ENCODE results near the gene SDCBP2.

Gene SDCBP2

DNA sequence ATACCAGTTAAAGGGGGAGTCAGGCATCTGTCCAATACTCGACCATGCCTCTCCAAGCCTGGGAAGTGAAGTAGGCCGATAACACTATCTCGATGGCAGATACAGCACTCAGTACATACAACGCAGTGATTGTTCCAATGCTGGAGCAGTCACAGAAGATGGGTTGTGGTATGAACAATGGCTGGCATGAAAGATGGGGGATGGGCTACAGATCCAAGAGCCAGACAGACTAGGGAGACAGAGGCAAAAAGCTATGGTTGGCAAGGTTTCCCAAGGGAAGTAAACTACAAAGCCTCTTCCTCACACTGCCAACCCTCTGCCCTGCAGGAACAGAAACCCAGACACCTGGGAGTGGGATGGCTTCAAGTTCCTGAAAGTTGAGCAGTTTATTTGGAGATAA is 44.7 kb upstream of the SDCBP2 start:
- FAIRE-seq (no peak), DNase-seq (ENCODE audit: insufficient read length, low spot score) (no peak)
- TF ChIP-seq SPI1 (IDR thresholded peaks at IDR 0.05; ENCODE audit: low read depth, low read length) (no peak), POU2F2 (IDR thresholded peaks at IDR 0.05; ENCODE audit: low read depth, low read length) (no peak), PAX5 (IDR thresholded peaks at IDR 0.05; ENCODE audit: insufficient read depth, low read length, severe bottlenecking) (no peak), TAF1 (IDR thresholded peaks at IDR 0.05; ENCODE audit: low read depth, low read length) (no peak), POLR2AphosphoS5 (IDR thresholded peaks at IDR 0.05; ENCODE audit: low read depth, low read length) (no peak), POLR2A (IDR thresholded peaks at IDR 0.05; ENCODE audit: low read depth, low read length) (no peak)

DNA sequence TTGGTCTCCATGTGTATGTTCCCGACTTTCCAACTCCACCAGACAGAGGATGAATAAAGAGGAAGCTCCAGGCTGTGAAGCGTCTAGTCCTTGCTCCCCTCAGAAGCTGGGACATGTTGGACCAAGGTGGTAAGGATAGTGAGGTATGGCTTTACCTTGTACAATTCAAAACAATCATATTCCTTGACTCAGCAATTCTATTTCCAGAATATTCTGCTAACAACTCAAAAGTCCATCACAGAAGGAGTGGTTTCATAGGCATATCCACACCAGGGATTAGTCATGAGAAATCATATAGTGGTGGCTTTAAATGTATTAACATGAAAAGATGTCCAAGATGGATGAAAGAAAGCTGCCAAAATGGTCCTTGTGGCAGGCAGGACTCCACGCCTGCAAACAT is 44.1 kb upstream of the SDCBP2 start:
- no peak for DNase-seq (ENCODE audit: insufficient read length, low spot score)
- FAIRE-seq: no peak
- TF ChIP-seq POLR2AphosphoS5 (IDR thresholded peaks at IDR 0.05; ENCODE audit: low read depth, low read length) (no peak), PAX5 (IDR thresholded peaks at IDR 0.05; ENCODE audit: insufficient read depth, low read length, severe bottlenecking) (no peak), SPI1 (IDR thresholded peaks at IDR 0.05; ENCODE audit: low read depth, low read length) (no peak), POLR2A (IDR thresholded peaks at IDR 0.05; ENCODE audit: low read depth, low read length) (no peak), TAF1 (IDR thresholded peaks at IDR 0.05; ENCODE audit: low read depth, low read length) (no peak), POU2F2 (IDR thresholded peaks at IDR 0.05; ENCODE audit: low read depth, low read length) (no peak)

DNA sequence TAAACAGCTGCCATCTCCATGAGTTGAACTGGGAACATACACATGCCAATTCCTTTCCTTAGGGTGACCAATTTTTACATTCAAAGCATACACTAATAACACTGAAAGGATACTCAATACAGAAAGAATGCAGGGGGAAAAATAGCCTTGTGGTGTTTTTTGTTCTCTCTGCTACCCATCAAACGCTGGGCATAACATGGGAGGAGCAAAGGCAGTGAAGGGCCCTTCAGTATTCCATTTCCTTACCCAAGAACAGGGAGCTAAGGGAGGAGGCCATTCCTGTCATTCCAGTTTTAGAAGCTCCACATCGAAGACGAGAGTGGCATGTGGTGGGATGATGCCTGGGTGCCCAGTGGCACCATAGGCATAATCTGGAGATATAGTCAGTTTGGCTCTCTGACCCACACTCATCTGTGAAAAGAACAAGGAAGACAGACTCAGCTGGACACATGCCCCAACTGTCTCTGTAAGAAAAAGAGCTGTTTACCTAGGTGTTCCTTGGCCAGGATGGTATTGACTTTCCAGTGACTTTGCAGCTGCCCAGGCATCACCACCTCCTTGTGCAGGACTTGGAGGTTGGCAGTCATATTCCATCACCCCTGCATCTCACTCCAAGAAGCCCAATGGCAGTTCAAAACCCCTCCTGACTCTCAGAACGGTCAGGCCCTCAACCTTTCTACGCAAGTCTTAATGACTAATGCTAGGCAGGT is 43.0 kb upstream of the SDCBP2 start:
- TF ChIP-seq POLR2A (IDR thresholded peaks at IDR 0.05; ENCODE audit: low read depth, low read length): no peak
- no peak for TF ChIP-seq PAX5 (IDR thresholded peaks at IDR 0.05; ENCODE audit: insufficient read depth, low read length, severe bottlenecking)
- no peak for TF ChIP-seq POU2F2 (IDR thresholded peaks at IDR 0.05; ENCODE audit: low read depth, low read length)
- DNase-seq (ENCODE audit: insufficient read length, low spot score) (no peak), FAIRE-seq (no peak)

DNA sequence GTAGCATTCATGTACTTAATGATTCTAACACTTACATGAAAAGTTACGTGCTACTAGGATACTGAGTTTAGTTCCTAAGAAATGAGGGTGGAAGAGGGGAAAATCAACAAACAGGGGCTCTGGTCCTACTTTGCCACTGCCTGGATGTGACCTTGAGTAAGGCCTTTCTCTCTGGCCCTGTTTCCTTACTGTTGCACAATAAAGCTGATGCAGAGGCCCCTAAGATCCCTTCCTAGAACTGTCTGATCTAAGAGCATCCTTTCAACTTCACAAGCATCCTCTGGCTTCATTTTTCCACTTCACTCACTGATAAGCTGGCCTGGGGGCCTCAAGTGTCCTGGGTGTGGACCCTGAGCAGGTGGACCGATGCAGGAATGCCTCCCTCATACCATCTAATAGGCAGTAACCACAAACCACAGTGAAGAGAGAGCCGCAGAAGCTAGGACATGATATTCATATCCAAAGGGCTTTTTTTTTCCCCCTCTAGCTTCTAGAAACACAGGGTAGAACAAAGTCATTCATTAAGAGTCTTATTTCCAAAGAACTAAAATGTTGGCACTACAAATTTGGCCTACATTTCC is 42.4 kb upstream of the SDCBP2 start:
- DNase-seq (ENCODE audit: insufficient read length, low spot score) (no peak), FAIRE-seq (no peak)
- TF ChIP-seq POLR2AphosphoS5 (IDR thresholded peaks at IDR 0.05; ENCODE audit: low read depth, low read length) (no peak), TAF1 (IDR thresholded peaks at IDR 0.05; ENCODE audit: low read depth, low read length) (no peak), PAX5 (IDR thresholded peaks at IDR 0.05; ENCODE audit: insufficient read depth, low read length, severe bottlenecking) (no peak), POLR2A (IDR thresholded peaks at IDR 0.05; ENCODE audit: low read depth, low read length) (no peak), POU2F2 (IDR thresholded peaks at IDR 0.05; ENCODE audit: low read depth, low read length) (no peak), SPI1 (IDR thresholded peaks at IDR 0.05; ENCODE audit: low read depth, low read length) (no peak)

DNA sequence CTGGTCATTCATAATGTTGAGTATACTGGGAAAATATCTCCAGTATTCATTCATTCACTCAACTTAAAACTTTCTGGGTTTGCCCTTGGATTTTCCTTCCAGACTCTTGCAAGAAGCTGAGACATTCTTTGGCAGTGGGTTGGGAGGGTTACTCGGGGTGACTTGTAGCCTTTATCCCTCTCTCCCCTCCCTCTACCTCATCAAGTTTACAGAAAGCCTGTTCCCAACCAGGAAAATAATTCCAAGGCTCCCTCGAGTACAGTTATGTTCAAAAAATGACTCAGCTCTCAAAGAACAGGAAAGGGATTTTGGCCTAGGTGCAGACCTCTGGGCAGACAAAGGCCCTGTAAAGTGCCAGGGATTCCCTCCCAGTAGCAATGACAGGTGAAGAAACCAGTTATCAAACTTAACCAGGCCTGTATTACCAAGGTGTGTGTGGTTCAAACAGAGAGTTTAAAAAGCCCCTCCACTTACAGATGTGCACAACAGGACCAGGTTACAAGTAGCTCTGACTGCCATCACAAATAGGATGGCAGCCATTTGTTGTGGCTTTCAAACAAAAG is 41.7 kb upstream of the SDCBP2 start:
- DNase-seq (ENCODE audit: insufficient read length, low spot score): no peak
- no peak for FAIRE-seq
- TF ChIP-seq PAX5 (IDR thresholded peaks at IDR 0.05; ENCODE audit: insufficient read depth, low read length, severe bottlenecking) (no peak), POLR2AphosphoS5 (IDR thresholded peaks at IDR 0.05; ENCODE audit: low read depth, low read length) (no peak), TAF1 (IDR thresholded peaks at IDR 0.05; ENCODE audit: low read depth, low read length) (no peak), SPI1 (IDR thresholded peaks at IDR 0.05; ENCODE audit: low read depth, low read length) (no peak), POU2F2 (IDR thresholded peaks at IDR 0.05; ENCODE audit: low read depth, low read length) (no peak), POLR2A (IDR thresholded peaks at IDR 0.05; ENCODE audit: low read depth, low read length) (no peak)

DNA sequence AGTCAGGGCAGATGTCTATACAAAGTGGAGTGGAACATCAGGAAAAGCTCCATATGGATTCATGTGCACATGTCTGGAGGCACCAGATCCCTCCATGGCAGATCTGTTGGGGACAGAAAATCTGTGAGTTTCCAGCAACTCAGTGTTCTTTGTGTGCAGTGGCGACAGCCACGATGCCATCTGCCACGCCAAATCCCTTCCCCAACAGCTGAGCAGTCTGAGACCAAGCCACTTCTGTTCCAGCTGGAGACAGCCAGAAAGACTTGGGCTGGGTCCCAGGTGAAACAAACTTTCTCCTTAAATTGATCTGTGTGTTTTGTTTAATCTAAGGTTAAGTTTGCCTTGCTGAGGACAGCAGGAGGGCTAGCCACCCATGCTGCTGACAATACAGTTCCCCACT is 41.0 kb upstream of the SDCBP2 start:
- DNase-seq (ENCODE audit: insufficient read length, low spot score) (no peak), FAIRE-seq (no peak)
- TF ChIP-seq POLR2A (IDR thresholded peaks at IDR 0.05; ENCODE audit: low read depth, low read length): no peak
- no peak for TF ChIP-seq SPI1 (IDR thresholded peaks at IDR 0.05; ENCODE audit: low read depth, low read length)
- no peak for TF ChIP-seq PAX5 (IDR thresholded peaks at IDR 0.05; ENCODE audit: insufficient read depth, low read length, severe bottlenecking)
- TF ChIP-seq TAF1 (IDR thresholded peaks at IDR 0.05; ENCODE audit: low read depth, low read length): no peak
- TF ChIP-seq POLR2AphosphoS5 (IDR thresholded peaks at IDR 0.05; ENCODE audit: low read depth, low read length): no peak
- no peak for TF ChIP-seq POU2F2 (IDR thresholded peaks at IDR 0.05; ENCODE audit: low read depth, low read length)

DNA sequence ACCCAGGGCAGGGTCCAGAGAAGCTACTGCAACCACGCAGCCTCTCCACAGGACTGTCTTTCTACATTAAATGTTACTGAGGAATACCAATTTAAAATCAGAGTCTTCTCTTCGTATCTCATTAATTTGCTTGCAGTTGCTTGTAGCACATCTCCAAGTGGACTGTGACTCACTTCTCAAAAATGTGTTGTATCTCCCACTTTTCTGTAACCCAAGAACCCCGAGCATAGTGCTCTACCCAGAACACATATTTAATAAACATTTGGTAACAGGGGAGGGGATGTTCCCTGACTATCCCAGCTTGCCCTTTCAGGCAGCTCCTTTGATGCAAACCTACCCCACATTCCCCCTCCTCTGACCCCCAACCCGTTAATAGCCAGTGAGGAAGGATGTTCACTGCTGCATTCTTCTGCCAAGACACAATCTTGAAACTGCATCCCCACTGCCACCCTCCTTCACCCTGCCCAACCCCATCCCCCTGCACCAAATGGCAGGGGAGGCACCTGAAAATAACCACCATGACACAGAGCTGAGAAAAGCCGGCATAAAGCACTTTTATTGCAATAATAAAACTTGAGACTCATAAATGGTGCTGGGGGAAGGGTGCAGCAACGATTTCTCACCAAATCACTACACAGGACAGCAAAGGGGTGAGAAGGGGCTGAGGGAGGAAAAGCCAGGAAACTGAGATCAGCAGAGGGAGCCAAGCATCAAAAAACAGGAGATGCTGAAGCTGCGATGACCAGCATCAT is 39.7 kb upstream of the SDCBP2 start:
- FAIRE-seq: no peak
- no peak for DNase-seq (ENCODE audit: insufficient read length, low spot score)
- TF ChIP-seq PAX5 (IDR thresholded peaks at IDR 0.05; ENCODE audit: insufficient read depth, low read length, severe bottlenecking): no peak
- TF ChIP-seq POLR2AphosphoS5 (IDR thresholded peaks at IDR 0.05; ENCODE audit: low read depth, low read length): no peak
- TF ChIP-seq POLR2A (IDR thresholded peaks at IDR 0.05; ENCODE audit: low read depth, low read length): no peak
- TF ChIP-seq TAF1 (IDR thresholded peaks at IDR 0.05; ENCODE audit: low read depth, low read length): no peak
- no peak for TF ChIP-seq SPI1 (IDR thresholded peaks at IDR 0.05; ENCODE audit: low read depth, low read length)
- TF ChIP-seq POU2F2 (IDR thresholded peaks at IDR 0.05; ENCODE audit: low read depth, low read length): no peak

DNA sequence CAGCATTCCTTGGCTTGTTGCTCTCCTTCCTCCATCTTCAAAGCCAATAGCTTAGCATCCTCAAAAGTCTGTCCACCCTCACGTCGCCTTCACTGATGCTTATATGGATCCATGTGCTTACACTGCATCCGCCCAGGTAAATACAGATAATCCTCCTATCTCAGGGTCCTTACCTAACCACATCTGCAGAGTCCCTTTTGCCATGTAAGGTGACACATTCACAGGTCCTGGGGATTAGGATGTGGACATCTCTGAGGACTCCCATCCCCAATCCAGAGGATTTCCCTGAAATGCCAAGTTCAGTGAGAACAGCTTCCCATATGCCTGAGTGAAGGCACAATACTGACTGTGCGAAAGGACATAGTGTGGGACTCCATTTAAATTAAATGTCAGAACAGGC is 38.5 kb upstream of the SDCBP2 start:
- TF ChIP-seq PAX5 (IDR thresholded peaks at IDR 0.05; ENCODE audit: insufficient read depth, low read length, severe bottlenecking) (no peak), SPI1 (IDR thresholded peaks at IDR 0.05; ENCODE audit: low read depth, low read length) (no peak), POLR2AphosphoS5 (IDR thresholded peaks at IDR 0.05; ENCODE audit: low read depth, low read length) (no peak), POLR2A (IDR thresholded peaks at IDR 0.05; ENCODE audit: low read depth, low read length) (no peak), POU2F2 (IDR thresholded peaks at IDR 0.05; ENCODE audit: low read depth, low read length) (no peak), TAF1 (IDR thresholded peaks at IDR 0.05; ENCODE audit: low read depth, low read length) (no peak)
- FAIRE-seq (no peak), DNase-seq (ENCODE audit: insufficient read length, low spot score) (no peak)

DNA sequence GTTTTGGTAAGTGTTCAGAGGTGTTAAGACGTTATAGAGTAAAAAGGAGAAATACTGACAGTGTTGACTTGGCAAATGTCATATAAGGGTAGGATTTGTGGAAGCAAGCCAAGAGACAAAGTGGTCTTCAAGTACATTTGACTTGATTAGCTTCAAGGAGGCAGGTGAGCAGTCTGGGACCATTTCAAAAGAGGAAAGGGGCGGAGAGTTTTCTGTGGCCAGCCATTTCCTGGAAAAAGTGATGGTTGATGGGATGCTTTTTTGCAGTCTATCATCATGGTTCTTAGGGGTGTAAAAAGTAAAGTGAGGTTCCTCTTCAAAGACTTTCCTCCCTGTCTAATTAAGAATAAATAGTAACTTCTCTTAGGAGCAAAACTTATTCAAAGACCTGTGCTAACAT is 35.2 kb upstream of the SDCBP2 start:
- FAIRE-seq (no peak), DNase-seq (ENCODE audit: insufficient read length, low spot score) (no peak)
- TF ChIP-seq POLR2A (IDR thresholded peaks at IDR 0.05; ENCODE audit: low read depth, low read length) (no peak), POLR2AphosphoS5 (IDR thresholded peaks at IDR 0.05; ENCODE audit: low read depth, low read length) (no peak), SPI1 (IDR thresholded peaks at IDR 0.05; ENCODE audit: low read depth, low read length) (no peak), PAX5 (IDR thresholded peaks at IDR 0.05; ENCODE audit: insufficient read depth, low read length, severe bottlenecking) (no peak), POU2F2 (IDR thresholded peaks at IDR 0.05; ENCODE audit: low read depth, low read length) (no peak), TAF1 (IDR thresholded peaks at IDR 0.05; ENCODE audit: low read depth, low read length) (no peak)
